Adrenal gland (tissue), 12 donors: ENCODE data around the gene TAS2R43. TPM values are rescaled to one million over a fixed set of nuclear protein-coding genes. Genes with fewer than 3 reads are reported as not detected.
"Not testable (repeated sequence)": the region's sequence is repeated elsewhere in the genome, so short reads cannot be mapped to it uniquely, and the experiment has no call there.

Source experiments
- DNase-seq, 7 donors: peaks; one replicate each; pipeline ENCODE4 v3.0.0-alpha.2; 2019 to 2020
- H3K27ac ChIP-seq, 5 donors: fragments of 200-600 bp; sonication (generic) in 4 of 5; 1 replicate in 3 of 5; 2 replicates in 2 of 5; pipeline versions ENCODE4 v1.5.1 to v1.8.0; 2016 to 2020; ENCODE audit warnings: mild to moderate bottlenecking in 1 of 5
- H3K27me3 ChIP-seq: fragments of 200-600 bp; 2 replicates; pipeline ENCODE4 v1.8.0; 2021
- H3K36me3 ChIP-seq, 2 donors: fragments of 200-600 bp; replicated peaks in 1 of 2; 1 replicate in 1 of 2; 2 replicates in 1 of 2; pipeline versions ENCODE4 v1.5.1 to v1.8.0; 2018 to 2022
- H3K4me1 ChIP-seq, 2 donors: fragments of 200-600 bp; replicated peaks in 1 of 2; 1 replicate in 1 of 2; 2 replicates in 1 of 2; pipeline versions ENCODE4 v1.5.1 to v1.8.0; 2018 to 2021
- H3K4me3 ChIP-seq, 4 donors: fragments of 200-600 bp; sonication (generic) in 3 of 4; one replicate each; pipeline ENCODE4 v1.5.1; 2016 to 2018
- H3K9me3 ChIP-seq, 3 donors: fragments of 200-600 bp; sonication (generic) in 1 of 3; replicated peaks in 1 of 3; 1 replicate in 2 of 3; 2 replicates in 1 of 3; pipeline versions ENCODE4 v1.5.1 to v1.8.0; 2016 to 2021
- POLR2A ChIP-seq, 2 donors: fragments of 450-650 bp; IDR thresholded peaks; one replicate each; pipeline ENCODE4 v1.6.1; 2017; ENCODE audit warnings: antibody characterized with exemption in 2 of 2, mild to moderate bottlenecking in 2 of 2, moderate library complexity in 1 of 2
- WGBS, 4 donors: extraction: QIAGEN DNeasy Blood & Tissue Kit in 2 of 4; methylation state at CpG; one replicate each; pipeline versions ENCODE4 v1.1.5 to v1.1.7; 2013 to 2017; 5-methylcytosine and 5-hydroxymethylcytosine counted together
- intact Hi-C, 2 donors: fragments of 100-400 bp; cut with DNase I; formaldehyde crosslinking; loops; one replicate each; pipeline versions ENCODE4 v1.14.1 to v1.15.0; 2022 to 2023
- polyA plus RNA-seq, 3 donors: library from polyadenylated mRNA; stranded (reverse); fragments of 200-250 nt in 2 of 3; fragments of 350-450 nt in 1 of 3; fragmentation: Illumina TruSeq in 1 of 3; extraction: RNeasy Lipid Tissue Mini Kit (QIAGEN cat#74804) in 1 of 3; gene quantifications; one replicate each; pipeline ENCODE4 v1.2.3, GENCODE V29; 2013 to 2014
- total RNA-seq, 9 donors: library from RNA; depleted of rRNA in 4 of 9; stranded (reverse); fragments of >200 nt in 4 of 9; fragments of 120-200 nt in 1 of 9; fragmentation: NEBNext Ultra II Directional in 1 of 9; extraction: Animal tissue kit (Norgen Biotek cat#: 25700) in 1 of 9; gene quantifications; one replicate each; pipeline versions ENCODE4 v1.1.0 to v1.2.4, GENCODE V29; 2013 to 2023
- TF ChIP-seq, protein P1 (sequence below), 6 experiments: fragments of 450-650 bp in 4 of 6; fragments of 200-600 bp in 2 of 6; sonication (generic) in 1 of 6; IDR thresholded peaks; 1 replicate in 5 of 6; 2 replicates in 1 of 6; pipeline versions ENCODE4 v1.5.1 to v1.8.0; 2016 to 2021; ENCODE audit warnings: antibody characterized with exemption in 6 of 6, mild to moderate bottlenecking in 2 of 6, moderate library complexity in 1 of 6
- donor health status: healthy with polysubstance abuse.
- donor health status: Bipolar disorder and iron deficiency.
- donor health status: DM: yes; HTN: yes; CAD: no.
- donor health status: DM: no; HTN: no; CAD: no.
- donor health status: DM: no; HTN: no; CAD: no.
- donor health status: DM: yes; HTN: yes; CAD: no.

Gene TAS2R43
- total and polyA plus RNA-seq, 12 donors: 0.28 to 17.0 (median 1.3) TPM; not detected in 4

DNA sequence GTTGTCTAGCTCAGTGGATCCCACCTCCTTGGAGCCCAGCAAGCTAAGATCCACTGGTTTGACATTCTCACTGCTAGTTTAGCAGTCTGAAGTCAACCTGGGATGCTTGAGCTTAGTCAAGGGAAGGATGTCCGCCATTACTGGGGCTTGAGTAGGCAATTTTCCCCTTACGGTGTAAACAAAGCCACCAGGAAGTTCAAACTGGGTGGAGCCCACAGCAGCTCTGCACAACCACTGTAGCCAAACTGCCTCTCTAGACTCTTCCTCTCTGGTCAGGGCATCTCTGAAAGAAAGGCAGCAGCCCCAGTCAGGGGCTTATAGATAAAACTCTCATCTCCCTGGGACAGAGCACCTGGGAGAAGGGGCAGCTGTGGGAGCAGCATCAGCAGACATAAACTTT, 16.7 kb upstream of the TAS2R43 start:
- H3K36me3 ChIP-seq: no peaks in the 10 kb centered on the region
- 89 to 100% (median 95%) methylated on average over 1 to 2 of the region's 2 CpGs for WGBS, 4 donors
- peaks cover 0 to 6% (median 0%) of the 10 kb centered on the region in 3 donors for H3K9me3 ChIP-seq
- DNase-seq: no peak
- intact Hi-C loops: no loop called here
- H3K4me1 ChIP-seq: no peaks in the 10 kb centered on the region
- no peaks in the 10 kb centered on the region for H3K27me3 ChIP-seq
- TF ChIP-seq POLR2A (IDR thresholded peaks at IDR 0.05): no peak
- TF ChIP-seq, protein P1, sequence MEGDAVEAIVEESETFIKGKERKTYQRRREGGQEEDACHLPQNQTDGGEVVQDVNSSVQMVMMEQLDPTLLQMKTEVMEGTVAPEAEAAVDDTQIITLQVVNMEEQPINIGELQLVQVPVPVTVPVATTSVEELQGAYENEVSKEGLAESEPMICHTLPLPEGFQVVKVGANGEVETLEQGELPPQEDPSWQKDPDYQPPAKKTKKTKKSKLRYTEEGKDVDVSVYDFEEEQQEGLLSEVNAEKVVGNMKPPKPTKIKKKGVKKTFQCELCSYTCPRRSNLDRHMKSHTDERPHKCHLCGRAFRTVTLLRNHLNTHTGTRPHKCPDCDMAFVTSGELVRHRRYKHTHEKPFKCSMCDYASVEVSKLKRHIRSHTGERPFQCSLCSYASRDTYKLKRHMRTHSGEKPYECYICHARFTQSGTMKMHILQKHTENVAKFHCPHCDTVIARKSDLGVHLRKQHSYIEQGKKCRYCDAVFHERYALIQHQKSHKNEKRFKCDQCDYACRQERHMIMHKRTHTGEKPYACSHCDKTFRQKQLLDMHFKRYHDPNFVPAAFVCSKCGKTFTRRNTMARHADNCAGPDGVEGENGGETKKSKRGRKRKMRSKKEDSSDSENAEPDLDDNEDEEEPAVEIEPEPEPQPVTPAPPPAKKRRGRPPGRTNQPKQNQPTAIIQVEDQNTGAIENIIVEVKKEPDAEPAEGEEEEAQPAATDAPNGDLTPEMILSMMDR (IDR thresholded peaks at IDR 0.05): no peak
- no peak overlapping the region for H3K4me3 ChIP-seq
- no peak overlapping the region for H3K27ac ChIP-seq

DNA sequence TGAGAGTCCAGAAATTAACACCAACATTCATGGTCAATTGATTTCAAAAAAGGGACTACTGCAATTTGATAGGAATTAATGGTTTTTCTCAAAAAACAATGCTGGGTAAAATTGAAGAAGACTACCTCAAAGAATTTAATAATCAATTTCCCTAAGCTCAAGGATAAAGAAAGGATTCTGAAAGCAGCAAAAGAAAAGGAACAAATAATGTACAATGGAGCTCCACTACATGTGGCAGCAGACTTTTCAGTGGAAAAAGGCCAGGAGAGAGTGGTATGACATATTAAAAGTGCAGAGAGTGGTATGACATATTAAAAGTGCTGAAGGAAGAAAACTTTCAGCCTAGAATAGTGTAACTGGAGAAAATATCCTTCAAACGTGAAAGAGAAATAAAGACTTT, 15.6 kb upstream of the TAS2R43 start:
- Histone ChIP-seq H3K4me1 (no peaks in the 10 kb centered on the region), H3K27me3 (no peaks in the 10 kb centered on the region), H3K9me3 (peaks cover 0 to 6% (median 0%) of the 10 kb centered on the region in 3 donors), H3K36me3 (no peaks in the 10 kb centered on the region), H3K27ac (no peak overlapping the region), H3K4me3 (no peak overlapping the region)
- DNase-seq: no peak
- 60 to 70% (median 65%) methylated on average over 1 of the region's 1 CpG for WGBS, 4 donors
- intact Hi-C loops: no loop called here
- no peak for TF ChIP-seq POLR2A (IDR thresholded peaks at IDR 0.05)
- TF ChIP-seq, protein P1 (IDR thresholded peaks at IDR 0.05): no peak

DNA sequence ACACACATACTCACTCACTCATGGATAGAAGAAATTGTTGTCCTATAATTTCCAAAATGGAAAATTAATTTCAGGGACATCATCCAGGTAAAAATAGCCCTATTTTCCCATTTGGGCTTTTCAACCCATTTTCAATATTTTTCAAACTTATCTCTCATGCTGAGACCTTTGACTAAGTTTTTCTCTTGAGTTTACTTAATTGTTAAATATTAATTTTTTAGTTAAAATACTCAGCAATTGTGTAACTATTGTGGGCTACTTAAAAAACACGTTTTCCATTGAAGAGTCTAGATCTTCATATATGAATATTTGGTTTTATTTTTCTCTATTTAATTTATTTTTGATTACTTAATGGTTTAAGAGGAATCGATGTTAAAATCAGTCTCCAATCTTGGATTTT, 14.2 kb upstream of the TAS2R43 start:
- Histone ChIP-seq H3K4me1 (no peaks in the 10 kb centered on the region), H3K36me3 (no peaks in the 10 kb centered on the region), H3K27me3 (no peaks in the 10 kb centered on the region), H3K27ac (no peak overlapping the region), H3K9me3 (no peaks in the 10 kb centered on the region), H3K4me3 (no peak overlapping the region)
- intact Hi-C loops: no loop called here
- no peak for DNase-seq
- TF ChIP-seq POLR2A (IDR thresholded peaks at IDR 0.05): no peak
- TF ChIP-seq, protein P1 (IDR thresholded peaks at IDR 0.05): no peak
- 95 to 99% (median 97%) methylated on average over 2 of the region's 2 CpGs for WGBS, 4 donors

DNA sequence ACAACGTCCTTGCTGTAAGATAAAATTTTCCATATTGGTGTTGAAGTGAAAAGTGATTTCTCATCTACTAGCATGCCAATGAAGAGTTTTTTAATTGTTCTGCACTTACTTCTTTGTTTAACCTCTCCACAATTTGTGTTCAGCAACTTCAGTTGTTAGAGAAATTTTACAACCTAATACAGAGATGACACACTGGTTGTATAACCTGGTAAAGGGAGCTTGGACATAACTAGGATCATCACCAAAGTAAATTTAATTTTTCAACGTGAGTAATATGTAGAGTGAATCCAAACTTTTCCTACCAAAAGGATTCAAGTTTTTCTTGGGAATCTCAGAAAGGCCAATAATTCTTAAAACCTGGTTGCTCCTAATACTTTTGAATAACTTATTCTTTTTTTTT, 13.4 kb upstream of the TAS2R43 start:
- Histone ChIP-seq H3K4me1 (no peaks in the 10 kb centered on the region), H3K27ac (no peak overlapping the region), H3K27me3 (no peaks in the 10 kb centered on the region), H3K9me3 (no peaks in the 10 kb centered on the region), H3K36me3 (no peaks in the 10 kb centered on the region), H3K4me3 (no peak overlapping the region)
- no peak for DNase-seq
- TF ChIP-seq, protein P1 (IDR thresholded peaks at IDR 0.05): no peak
- TF ChIP-seq POLR2A (IDR thresholded peaks at IDR 0.05): no peak
- whole genome bisulfite sequencing, 4 donors: 42 to 62% (median 60%) methylated on average over 2 of the region's 2 CpGs
- intact Hi-C loops: no loop called here

DNA sequence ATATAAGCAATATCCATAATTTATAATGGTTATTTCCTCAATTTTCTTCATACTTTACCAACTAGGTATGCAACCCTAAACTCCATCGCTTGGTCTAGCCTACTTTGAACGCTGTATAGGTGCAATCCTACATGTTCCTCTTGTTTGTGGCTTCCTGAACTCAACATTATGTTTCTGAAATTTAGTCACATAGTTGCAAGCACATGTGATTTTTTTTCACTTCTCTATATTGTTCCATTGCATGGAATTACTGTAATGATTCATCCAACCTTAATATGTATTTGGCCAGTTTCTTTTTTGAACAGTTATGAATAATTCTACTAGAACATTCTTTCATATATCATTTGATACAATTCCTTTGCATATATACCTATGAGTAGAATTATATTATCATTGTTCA, 2.8 kb upstream of the TAS2R43 start:
- intact Hi-C loops: not testable (repeated sequence)

More for the DNA sequence above, 2.8 kb upstream of the TAS2R43 start:
- not testable (repeated sequence) for H3K36me3 ChIP-seq, DNase-seq, H3K9me3 ChIP-seq, H3K4me1 ChIP-seq, H3K27me3 ChIP-seq, H3K27ac ChIP-seq, H3K4me3 ChIP-seq
- WGBS, 4 donors: no CpG with 5 or more reads among the region's 2 CpGs
